Measurements from ENCODE around the gene IBA57.

IBA57 gene

DNA sequence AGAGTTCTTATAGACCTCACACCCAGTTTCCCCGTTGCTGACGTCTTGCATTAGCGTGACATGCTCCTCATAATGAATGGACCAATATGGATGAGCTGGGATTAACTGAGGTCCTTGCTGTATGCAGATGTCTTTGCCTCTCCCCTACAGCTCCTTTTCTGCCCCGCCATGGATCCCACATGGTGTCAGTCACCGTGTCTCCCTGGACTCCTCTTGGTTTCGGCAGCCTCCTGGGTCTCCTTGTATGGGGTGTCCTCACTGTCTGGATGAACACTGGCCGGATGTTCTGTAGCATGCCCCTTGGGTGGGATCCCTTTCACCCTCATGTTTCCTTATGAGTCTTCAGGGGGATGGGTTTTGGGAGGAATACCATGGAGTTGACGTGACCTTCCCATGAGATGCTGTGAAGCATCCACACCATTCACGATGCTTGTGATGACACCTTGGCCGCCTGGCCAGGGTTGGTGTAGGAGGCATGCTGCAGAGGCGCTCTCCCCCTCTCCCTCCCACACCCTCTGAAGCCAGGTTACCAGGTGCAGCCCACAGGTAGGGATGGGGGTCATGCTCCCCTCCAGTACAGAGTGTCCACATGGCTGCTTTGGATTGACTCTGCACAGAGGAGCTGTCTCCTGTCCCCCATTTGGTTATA, 11.5 kb upstream of the IBA57 start:
- H2AFZ ChIP-seq (ENCODE audit: insufficient read depth, low read length, poor library complexity), result no peak overlapping the region
- H3K79me2 ChIP-seq (ENCODE audit: control insufficient read depth, insufficient read depth, low read length, poor library complexity), result peaks cover 3% of the 10 kb centered on the region
- no peak overlapping the region for H2AK5ac ChIP-seq (ENCODE audit: low read length)
- no peak overlapping the region for H3K4me3 ChIP-seq (ENCODE audit: low read depth, low read length)
- H3K36me3 ChIP-seq (ENCODE audit: control insufficient read depth in 1 of 2, insufficient read depth in 2 of 2, low read length in 2 of 2), result peaks cover 1 to 3% of the 10 kb centered on the region in 2 experiments
- no peak overlapping the region for H3K9ac ChIP-seq (ENCODE audit: low read length)
- H3K9me3 ChIP-seq (ENCODE audit: insufficient read depth, low read depth, low read length), result no peaks in the 10 kb centered on the region
- no peak overlapping the region for H2BK5ac ChIP-seq (ENCODE audit: low read depth, low read length, poor library complexity)
- H3K14ac ChIP-seq (ENCODE audit: low read length), result no peak overlapping the region
- no peak overlapping the region for H4K91ac ChIP-seq (ENCODE audit: low read depth, low read length)
- H2BK120ac ChIP-seq (ENCODE audit: insufficient read depth, low read length, poor library complexity), result no peak overlapping the region
- no peak overlapping the region for H3K18ac ChIP-seq (ENCODE audit: low read length)
- H3K4me1 ChIP-seq (ENCODE audit: control insufficient read depth in 1 of 2, insufficient read depth in 2 of 2, low read length in 2 of 2), result peaks cover 18 to 19% of the 10 kb centered on the region in 2 experiments
- no peak overlapping the region for H4K12ac ChIP-seq (ENCODE audit: low read depth, low read length)
- H3K27ac ChIP-seq (ENCODE audit: low read depth, low read length), result no peak overlapping the region
- H3K4me2 ChIP-seq (ENCODE audit: low read length), result no peak overlapping the region
- WGBS (ENCODE audit: extremely low coverage, insufficient coverage, insufficient read length), result no CpG with 5 or more reads among the region's 11 CpGs
- peaks cover 11% of the 10 kb centered on the region for H3K79me1 ChIP-seq (ENCODE audit: low read length)
- H3K27me3 ChIP-seq (ENCODE audit: insufficient read depth, low read length), result no peaks in the 10 kb centered on the region
- H3K23ac ChIP-seq (ENCODE audit: low read length), result no peak overlapping the region
- no peak for DNase-seq
- no peak overlapping the region for H2BK12ac ChIP-seq (ENCODE audit: low read length)
- no peak overlapping the region for H3K4ac ChIP-seq (ENCODE audit: low read depth, low read length)
- H4K8ac ChIP-seq (ENCODE audit: low read depth, low read length), result no peak overlapping the region

DNA sequence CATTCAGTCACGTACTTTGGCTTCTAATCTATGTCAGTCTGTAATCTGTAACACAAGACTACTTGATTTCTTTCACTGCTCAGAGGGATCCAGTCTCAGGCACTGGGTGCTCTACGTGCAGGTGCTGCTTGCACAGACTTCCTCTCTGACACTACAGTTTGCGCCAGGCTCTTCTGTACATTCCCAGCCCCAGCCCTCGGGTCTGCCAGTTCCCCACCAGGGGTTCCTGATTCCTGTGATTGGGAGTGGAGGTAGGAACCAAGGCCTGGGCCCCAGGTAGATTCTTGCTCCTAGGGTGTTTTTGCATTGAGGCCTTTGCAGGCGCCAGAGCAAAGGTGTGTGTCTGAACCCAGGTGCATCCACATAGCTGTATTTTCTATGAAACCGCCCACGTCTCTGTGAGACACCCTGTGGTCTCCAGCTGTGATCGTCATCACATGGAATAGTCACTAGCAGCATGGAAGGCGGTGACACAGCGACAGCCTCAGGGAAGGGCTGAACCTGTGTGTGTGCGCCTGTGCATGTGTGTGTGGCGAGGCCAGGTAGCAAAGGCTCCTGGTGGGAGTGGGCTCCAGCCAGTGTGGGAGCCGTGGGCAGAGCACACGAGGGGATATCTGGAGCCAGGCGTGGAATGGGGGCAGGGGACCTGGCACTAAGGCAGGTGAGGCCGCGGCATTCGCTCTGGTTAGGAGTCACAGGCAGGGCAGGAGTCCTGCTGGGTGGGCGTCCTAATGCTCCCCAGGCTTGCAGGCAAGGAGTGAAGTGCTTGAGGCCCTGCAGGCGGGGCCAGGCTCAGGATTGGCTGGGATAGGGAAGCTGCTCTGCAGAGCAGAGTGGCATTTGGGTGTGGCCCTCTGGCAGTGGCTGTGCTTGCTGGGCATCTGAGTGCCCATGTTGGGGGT, 10.7 kb upstream of the IBA57 start:
- no peak overlapping the region for H3K4me2 ChIP-seq (ENCODE audit: low read length)
- no peak overlapping the region for H3K9ac ChIP-seq (ENCODE audit: low read length)
- H3K4me3 ChIP-seq (ENCODE audit: low read depth, low read length), result no peak overlapping the region
- DNase-seq, result peak in 1 of 2 donors; percentile 31
- H4K12ac ChIP-seq (ENCODE audit: low read depth, low read length), result no peak overlapping the region
- no peaks in the 10 kb centered on the region for H3K9me3 ChIP-seq (ENCODE audit: insufficient read depth, low read depth, low read length)
- peaks cover 1% of the 10 kb centered on the region for H3K79me2 ChIP-seq (ENCODE audit: control insufficient read depth, insufficient read depth, low read length, poor library complexity)
- peaks cover 11 to 12% of the 10 kb centered on the region in 2 experiments for H3K4me1 ChIP-seq (ENCODE audit: control insufficient read depth in 1 of 2, insufficient read depth in 2 of 2, low read length in 2 of 2)
- H4K91ac ChIP-seq (ENCODE audit: low read depth, low read length), result no peak overlapping the region
- H3K4ac ChIP-seq (ENCODE audit: low read depth, low read length), result no peak overlapping the region
- no peaks in the 10 kb centered on the region for H3K27me3 ChIP-seq (ENCODE audit: insufficient read depth, low read length)
- no peak overlapping the region for H2BK120ac ChIP-seq (ENCODE audit: insufficient read depth, low read length, poor library complexity)
- no peak overlapping the region for H3K18ac ChIP-seq (ENCODE audit: low read length)
- H3K79me1 ChIP-seq (ENCODE audit: low read length), result peaks cover 6% of the 10 kb centered on the region
- no peak overlapping the region for H3K14ac ChIP-seq (ENCODE audit: low read length)
- no peak overlapping the region for H2AFZ ChIP-seq (ENCODE audit: insufficient read depth, low read length, poor library complexity)
- no peak overlapping the region for H3K27ac ChIP-seq (ENCODE audit: low read depth, low read length)
- peaks cover 0 to 1% of the 10 kb centered on the region in 2 experiments for H3K36me3 ChIP-seq (ENCODE audit: control insufficient read depth in 1 of 2, insufficient read depth in 2 of 2, low read length in 2 of 2)
- H2BK12ac ChIP-seq (ENCODE audit: low read length), result no peak overlapping the region
- no CpG with 5 or more reads among the region's 20 CpGs for WGBS (ENCODE audit: extremely low coverage, insufficient coverage, insufficient read length)
- no peak overlapping the region for H2BK5ac ChIP-seq (ENCODE audit: low read depth, low read length, poor library complexity)
- H4K8ac ChIP-seq (ENCODE audit: low read depth, low read length), result no peak overlapping the region
- no peak overlapping the region for H2AK5ac ChIP-seq (ENCODE audit: low read length)
- no peak overlapping the region for H3K23ac ChIP-seq (ENCODE audit: low read length)

DNA sequence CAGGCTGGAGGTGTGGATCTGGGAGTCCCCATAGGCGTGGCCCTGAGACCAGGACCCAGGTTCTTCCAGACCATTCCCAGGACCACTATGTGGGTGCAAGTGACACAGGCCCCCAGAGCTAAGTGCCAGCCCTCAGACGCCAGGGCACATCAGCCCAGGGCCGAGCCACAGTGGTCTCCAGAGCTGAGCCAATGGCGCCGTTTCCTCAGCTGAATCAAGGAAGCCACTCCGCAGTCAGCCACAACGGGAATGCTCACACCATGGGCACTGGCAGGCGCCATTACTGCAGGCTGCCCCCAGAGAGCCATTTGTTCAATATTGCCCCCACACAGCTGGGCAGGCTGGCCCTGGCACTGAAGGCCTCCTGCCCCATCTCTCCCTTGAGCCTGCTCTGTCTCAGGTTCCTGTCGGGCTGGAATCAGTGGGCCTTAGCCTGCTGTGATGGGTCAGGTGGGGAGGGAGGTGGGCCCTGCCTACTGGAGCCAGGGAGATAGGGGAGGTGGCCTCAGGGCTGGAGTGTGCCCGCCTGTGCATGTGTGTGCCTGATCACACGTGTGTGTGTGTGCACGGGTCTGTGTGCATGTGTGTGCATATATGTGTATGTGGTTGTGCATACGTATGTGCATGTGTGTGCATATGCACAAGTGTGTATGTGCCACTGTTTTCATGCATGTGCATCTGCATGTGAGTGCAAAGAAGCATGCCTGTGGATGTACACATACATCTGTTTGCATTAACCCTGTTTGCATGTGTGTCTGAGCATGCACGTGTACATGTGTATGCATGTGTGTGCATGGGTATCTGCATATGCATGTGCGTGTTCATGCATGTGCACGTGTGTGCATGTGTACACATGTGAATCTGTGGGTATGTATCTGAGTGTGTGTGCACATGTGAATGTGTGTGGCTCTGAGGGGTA, 9.7 kb upstream of the IBA57 start:
- H3K27me3 ChIP-seq (ENCODE audit: insufficient read depth, low read length), result no peaks in the 10 kb centered on the region
- no peak overlapping the region for H4K91ac ChIP-seq (ENCODE audit: low read depth, low read length)
- H3K4me2 ChIP-seq (ENCODE audit: low read length), result no peak overlapping the region
- no peaks in the 10 kb centered on the region for H3K36me3 ChIP-seq (ENCODE audit: control insufficient read depth in 1 of 2, insufficient read depth in 2 of 2, low read length in 2 of 2)
- no peak overlapping the region for H3K18ac ChIP-seq (ENCODE audit: low read length)
- H3K23ac ChIP-seq (ENCODE audit: low read length), result no peak overlapping the region
- H4K12ac ChIP-seq (ENCODE audit: low read depth, low read length), result no peak overlapping the region
- no peak overlapping the region for H2AFZ ChIP-seq (ENCODE audit: insufficient read depth, low read length, poor library complexity)
- H3K4me1 ChIP-seq (ENCODE audit: control insufficient read depth in 1 of 2, insufficient read depth in 2 of 2, low read length in 2 of 2), result peaks cover 2 to 4% of the 10 kb centered on the region in 2 experiments
- no peak overlapping the region for H3K4me3 ChIP-seq (ENCODE audit: low read depth, low read length)
- no peak overlapping the region for H3K4ac ChIP-seq (ENCODE audit: low read depth, low read length)
- no peak overlapping the region for H3K14ac ChIP-seq (ENCODE audit: low read length)
- DNase-seq, result no peak
- H4K8ac ChIP-seq (ENCODE audit: low read depth, low read length), result no peak overlapping the region
- no peaks in the 10 kb centered on the region for H3K79me1 ChIP-seq (ENCODE audit: low read length)
- no peak overlapping the region for H3K9ac ChIP-seq (ENCODE audit: low read length)
- no peak overlapping the region for H2BK120ac ChIP-seq (ENCODE audit: insufficient read depth, low read length, poor library complexity)
- H3K79me2 ChIP-seq (ENCODE audit: control insufficient read depth, insufficient read depth, low read length, poor library complexity), result no peaks in the 10 kb centered on the region
- H2BK5ac ChIP-seq (ENCODE audit: low read depth, low read length, poor library complexity), result no peak overlapping the region
- no peak overlapping the region for H2BK12ac ChIP-seq (ENCODE audit: low read length)
- no peaks in the 10 kb centered on the region for H3K9me3 ChIP-seq (ENCODE audit: insufficient read depth, low read depth, low read length)
- no peak overlapping the region for H2AK5ac ChIP-seq (ENCODE audit: low read length)
- WGBS (ENCODE audit: extremely low coverage, insufficient coverage, insufficient read length), result no CpG with 5 or more reads among the region's 16 CpGs
- H3K27ac ChIP-seq (ENCODE audit: low read depth, low read length), result no peak overlapping the region

DNA sequence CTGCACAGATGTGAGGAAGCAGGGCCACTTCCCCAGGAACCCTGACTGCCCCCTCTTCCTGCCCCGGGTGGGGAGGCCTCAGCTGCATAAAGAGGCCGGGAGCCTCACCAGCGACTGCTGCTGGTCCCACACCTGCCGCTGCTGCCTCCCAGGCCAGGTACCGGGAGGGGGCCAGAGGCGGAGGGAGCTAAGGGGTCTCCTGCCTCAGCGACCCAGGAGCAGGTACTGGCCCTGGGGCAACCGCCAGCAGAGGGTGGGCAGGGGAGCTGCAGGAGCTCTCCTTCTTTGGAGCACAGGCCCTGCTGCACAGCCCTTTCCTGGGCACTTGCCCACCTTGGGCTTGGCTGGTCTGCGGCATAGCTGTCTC, 9.1 kb upstream of the IBA57 start:
- H2BK12ac ChIP-seq (ENCODE audit: low read length), result no peak overlapping the region

More for the DNA sequence above, 9.1 kb upstream of the IBA57 start:
- no peak overlapping the region for H2BK5ac ChIP-seq (ENCODE audit: low read depth, low read length, poor library complexity)
- H3K36me3 ChIP-seq (ENCODE audit: control insufficient read depth in 1 of 2, insufficient read depth in 2 of 2, low read length in 2 of 2), result no peaks in the 10 kb centered on the region
- no peak overlapping the region for H3K9ac ChIP-seq (ENCODE audit: low read length)
- H2AK5ac ChIP-seq (ENCODE audit: low read length), result no peak overlapping the region
- no peak overlapping the region for H4K12ac ChIP-seq (ENCODE audit: low read depth, low read length)
- H2AFZ ChIP-seq (ENCODE audit: insufficient read depth, low read length, poor library complexity), result no peak overlapping the region
- no peak overlapping the region for H3K4me2 ChIP-seq (ENCODE audit: low read length)
- DNase-seq, result no peak
- H3K4ac ChIP-seq (ENCODE audit: low read depth, low read length), result no peak overlapping the region
- no peak overlapping the region for H3K4me3 ChIP-seq (ENCODE audit: low read depth, low read length)
- no peak overlapping the region for H3K23ac ChIP-seq (ENCODE audit: low read length)
- no peak overlapping the region for H2BK120ac ChIP-seq (ENCODE audit: insufficient read depth, low read length, poor library complexity)
- no peak overlapping the region for H4K8ac ChIP-seq (ENCODE audit: low read depth, low read length)
- H3K9me3 ChIP-seq (ENCODE audit: insufficient read depth, low read depth, low read length), result no peaks in the 10 kb centered on the region
- no CpG with 5 or more reads among the region's 9 CpGs for WGBS (ENCODE audit: extremely low coverage, insufficient coverage, insufficient read length)
- H3K27ac ChIP-seq (ENCODE audit: low read depth, low read length), result no peak overlapping the region
- no peaks in the 10 kb centered on the region for H3K79me1 ChIP-seq (ENCODE audit: low read length)
- H3K18ac ChIP-seq (ENCODE audit: low read length), result no peak overlapping the region
- H3K4me1 ChIP-seq (ENCODE audit: control insufficient read depth in 1 of 2, insufficient read depth in 2 of 2, low read length in 2 of 2), result no peaks in the 10 kb centered on the region
- no peaks in the 10 kb centered on the region for H3K27me3 ChIP-seq (ENCODE audit: insufficient read depth, low read length)
- H3K14ac ChIP-seq (ENCODE audit: low read length), result no peak overlapping the region
- H3K79me2 ChIP-seq (ENCODE audit: control insufficient read depth, insufficient read depth, low read length, poor library complexity), result no peaks in the 10 kb centered on the region
- H4K91ac ChIP-seq (ENCODE audit: low read depth, low read length), result no peak overlapping the region
